Nephron progenitor cell (in vitro differentiated cells): ENCODE results near the gene OR11H7.
"Not testable (repeated sequence)": the region's sequence is repeated elsewhere in the genome, so short reads cannot be mapped to it uniquely, and the experiment has no call there.

Experiments used
- DNase-seq: peaks from one replicate; pipeline ENCODE4 v3.0.0; 2021
- H3K27ac Mint-ChIP-seq: 2 replicates; pipeline ENCODE4 v1.8.0; 2021; ENCODE audit warnings: mild to moderate bottlenecking, moderate library complexity, mixed read lengths
- H3K27me3 Mint-ChIP-seq: 2 replicates; pipeline ENCODE4 v1.8.0; 2021; ENCODE audit warnings: mild to moderate bottlenecking, low read depth, mixed read lengths; ENCODE audit not compliant: poor library complexity
- H3K36me3 Mint-ChIP-seq: 2 replicates; pipeline ENCODE4 v1.8.0; 2021; ENCODE audit warnings: low read depth, mixed read lengths
- H3K4me1 Mint-ChIP-seq: 2 replicates; pipeline ENCODE4 v1.8.0; 2021; ENCODE audit warnings: mixed read lengths
- H3K4me3 Mint-ChIP-seq: 2 replicates; pipeline ENCODE4 v1.8.0; 2021; ENCODE audit warnings: mild to moderate bottlenecking, moderate library complexity, mixed read lengths
- H3K9me3 Mint-ChIP-seq: 2 replicates; pipeline ENCODE4 v1.8.0; 2021; ENCODE audit warnings: mild to moderate bottlenecking, moderate library complexity, mixed read lengths
- TF ChIP-seq, protein P1 (sequence below): fragments of 200-600 bp; sonication (generic); IDR thresholded peaks from 2 replicates; pipeline ENCODE4 v1.5.0; 2021; ENCODE audit warnings: antibody characterized with exemption

The OR11H7 gene

DNA sequence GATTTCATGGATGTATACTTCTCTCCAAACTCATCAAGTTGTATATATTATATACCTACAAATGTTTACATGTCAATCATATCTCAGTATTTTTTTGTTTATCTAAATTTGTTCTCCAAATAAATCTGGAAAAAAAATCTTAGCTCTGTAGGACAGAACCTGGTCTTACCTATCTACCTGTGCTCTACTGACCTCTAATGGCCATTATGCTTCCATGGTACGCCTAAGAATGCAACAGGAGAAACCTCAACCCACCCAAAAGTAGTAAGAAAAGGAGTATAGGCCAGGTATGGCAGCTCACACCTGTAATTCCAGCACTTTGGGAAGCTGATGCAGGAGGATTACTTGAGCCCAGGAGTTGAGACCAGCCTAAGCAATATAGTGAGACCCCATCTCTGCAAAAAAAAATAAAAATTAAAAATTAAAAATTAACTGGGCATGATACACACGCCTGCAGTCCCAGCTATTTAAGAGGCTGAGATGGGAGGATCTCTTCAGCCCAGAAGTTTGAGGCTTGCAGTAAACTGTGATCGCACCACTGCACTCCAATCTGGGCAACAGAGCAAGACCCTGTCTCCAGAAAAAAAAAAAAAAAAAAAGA is 19.0 kb downstream of the OR11H7 start:
- Mint-ChIP-seq H3K9me3 (peaks cover 50% of the 10 kb centered on the region), H3K27ac (no peak overlapping the region), H3K4me1 (no peaks in the 10 kb centered on the region), H3K4me3 (no peak overlapping the region), H3K36me3 (no peaks in the 10 kb centered on the region), H3K27me3 (peaks cover 3% of the 10 kb centered on the region)
- TF ChIP-seq, protein P1, sequence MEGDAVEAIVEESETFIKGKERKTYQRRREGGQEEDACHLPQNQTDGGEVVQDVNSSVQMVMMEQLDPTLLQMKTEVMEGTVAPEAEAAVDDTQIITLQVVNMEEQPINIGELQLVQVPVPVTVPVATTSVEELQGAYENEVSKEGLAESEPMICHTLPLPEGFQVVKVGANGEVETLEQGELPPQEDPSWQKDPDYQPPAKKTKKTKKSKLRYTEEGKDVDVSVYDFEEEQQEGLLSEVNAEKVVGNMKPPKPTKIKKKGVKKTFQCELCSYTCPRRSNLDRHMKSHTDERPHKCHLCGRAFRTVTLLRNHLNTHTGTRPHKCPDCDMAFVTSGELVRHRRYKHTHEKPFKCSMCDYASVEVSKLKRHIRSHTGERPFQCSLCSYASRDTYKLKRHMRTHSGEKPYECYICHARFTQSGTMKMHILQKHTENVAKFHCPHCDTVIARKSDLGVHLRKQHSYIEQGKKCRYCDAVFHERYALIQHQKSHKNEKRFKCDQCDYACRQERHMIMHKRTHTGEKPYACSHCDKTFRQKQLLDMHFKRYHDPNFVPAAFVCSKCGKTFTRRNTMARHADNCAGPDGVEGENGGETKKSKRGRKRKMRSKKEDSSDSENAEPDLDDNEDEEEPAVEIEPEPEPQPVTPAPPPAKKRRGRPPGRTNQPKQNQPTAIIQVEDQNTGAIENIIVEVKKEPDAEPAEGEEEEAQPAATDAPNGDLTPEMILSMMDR: no peak
- no peak for DNase-seq

DNA sequence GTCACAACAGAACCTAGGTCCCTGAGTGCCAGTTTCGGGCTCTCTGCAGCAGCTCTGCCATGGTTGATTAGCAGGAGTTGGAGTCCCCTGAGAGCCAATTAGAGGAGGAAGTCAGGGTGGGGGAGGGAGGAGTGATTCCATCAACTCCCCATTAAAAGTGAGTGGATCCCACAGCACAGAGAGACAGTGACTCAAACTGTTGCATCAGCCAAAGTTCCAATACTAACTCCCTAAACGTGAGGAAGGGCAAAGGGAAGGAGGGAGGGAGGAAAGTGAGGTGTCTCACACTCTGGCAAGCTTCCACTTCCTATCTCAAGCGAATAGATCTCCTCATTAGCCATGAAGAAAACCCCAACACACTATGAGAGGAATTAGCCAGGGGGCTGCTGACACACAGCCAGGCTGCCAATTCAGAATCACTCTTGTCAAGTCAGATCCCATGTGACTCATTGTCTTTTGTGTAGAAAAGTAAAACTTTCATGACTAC is 33.9 kb downstream of the OR11H7 start:
- no peak for DNase-seq
- H3K36me3 Mint-ChIP-seq: peaks cover 4% of the 10 kb centered on the region
- TF ChIP-seq, protein P1: no peak
- no peaks in the 10 kb centered on the region for H3K4me1 Mint-ChIP-seq
- no peaks in the 10 kb centered on the region for H3K27me3 Mint-ChIP-seq
- H3K27ac Mint-ChIP-seq: no peak overlapping the region
- no peak overlapping the region for H3K4me3 Mint-ChIP-seq
- peaks cover 41% of the 10 kb centered on the region for H3K9me3 Mint-ChIP-seq

DNA sequence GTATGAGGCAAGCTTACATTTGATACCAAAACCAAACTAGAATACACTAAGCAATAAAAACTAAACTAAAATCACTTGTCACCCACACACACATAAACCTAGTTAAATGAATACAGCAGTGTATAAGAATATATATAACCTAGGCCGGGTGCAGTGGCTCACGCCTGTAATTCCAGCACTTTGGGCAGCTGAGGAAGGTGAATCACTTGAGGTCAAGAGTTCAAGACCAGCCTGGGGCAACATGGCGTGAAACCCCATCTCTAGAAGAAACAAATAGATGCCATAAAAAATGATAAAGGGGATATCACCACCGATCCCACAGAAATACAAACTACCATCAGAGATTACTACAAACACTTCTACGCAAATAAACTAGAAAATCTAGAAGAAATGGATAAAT is 35.6 kb downstream of the OR11H7 start:
- not testable (repeated sequence) for H3K4me3 Mint-ChIP-seq, H3K27ac Mint-ChIP-seq, H3K36me3 Mint-ChIP-seq, H3K27me3 Mint-ChIP-seq, H3K4me1 Mint-ChIP-seq, DNase-seq
- peaks cover 32% of the 10 kb centered on the region for H3K9me3 Mint-ChIP-seq

DNA sequence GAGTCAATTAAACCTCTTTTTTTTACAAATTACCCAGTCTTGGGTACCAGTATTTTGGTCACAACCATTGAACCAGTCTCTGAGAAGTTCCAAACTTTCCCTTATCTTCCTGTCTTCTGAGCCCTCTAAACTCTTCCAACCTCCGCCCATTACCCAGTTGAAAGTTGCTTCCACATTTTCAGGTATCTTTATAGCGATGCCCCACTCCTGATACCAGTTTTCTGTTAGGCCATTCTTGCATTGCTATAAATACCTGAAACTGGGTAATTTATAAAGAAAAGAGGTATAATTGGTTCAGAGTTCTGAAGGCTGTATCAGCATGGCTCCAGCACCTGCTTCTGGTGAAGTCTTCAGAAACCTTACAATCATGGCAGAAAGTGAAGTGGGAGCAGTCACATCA is 45.3 kb downstream of the OR11H7 start:
- DNase-seq: no peak
- no peak overlapping the region for H3K27ac Mint-ChIP-seq
- H3K4me1 Mint-ChIP-seq: no peaks in the 10 kb centered on the region
- TF ChIP-seq, protein P1: no peak
- peaks cover 65% of the 10 kb centered on the region for H3K36me3 Mint-ChIP-seq
- peaks cover 5% of the 10 kb centered on the region for H3K27me3 Mint-ChIP-seq
- no peak overlapping the region for H3K4me3 Mint-ChIP-seq
- peaks cover 77% of the 10 kb centered on the region for H3K9me3 Mint-ChIP-seq

GRCh38 chr14:20277409-20277808 is 48.6 kb downstream of the OR11H7 start:
- H3K27ac Mint-ChIP-seq: no peak overlapping the region
- DNase-seq: no peak
- peaks cover 93% of the 10 kb centered on the region for H3K36me3 Mint-ChIP-seq
- H3K27me3 Mint-ChIP-seq: no peaks in the 10 kb centered on the region
- no peaks in the 10 kb centered on the region for H3K4me1 Mint-ChIP-seq
- no peak overlapping the region for H3K4me3 Mint-ChIP-seq
- peaks cover 90% of the 10 kb centered on the region for H3K9me3 Mint-ChIP-seq
- TF ChIP-seq, protein P1: no peak

- Mint-ChIP-seq H3K4me3 (no peak overlapping the region), H3K4me1 (no peaks in the 10 kb centered on the region), H3K27ac (no peak overlapping the region), H3K36me3 (peaks cover 95% of the 10 kb centered on the region), H3K27me3 (no peaks in the 10 kb centered on the region), H3K9me3 (peaks cover 90% of the 10 kb centered on the region)
- no peak for DNase-seq
- TF ChIP-seq, protein P1: no peak
These were observed 49.6 kb downstream of the OR11H7 start for GRCh38 chr14:20278414-20278813.

- not testable (repeated sequence) for DNase-seq, H3K4me1 Mint-ChIP-seq, H3K27ac Mint-ChIP-seq, H3K4me3 Mint-ChIP-seq, H3K27me3 Mint-ChIP-seq
- Mint-ChIP-seq H3K36me3 (peaks cover 92% of the 10 kb centered on the region), H3K9me3 (peaks cover 83% of the 10 kb centered on the region)
These were observed 51.5 kb downstream of the OR11H7 start for GRCh38 chr14:20280265-20280664.
